ENCODE data around the gene PHF20.

The PHF20 gene

GRCh38 chr20:35972462-35972861, 200.6 kb downstream of the PHF20 start:
- no peak overlapping the region for H3K4me3 ChIP-seq (replicated peaks in 1 of 2; ENCODE audit: low read depth in 2 of 2, low read length in 2 of 2)
- no peak for TF ChIP-seq CTCF (IDR thresholded peaks at IDR 0.05; ENCODE audit: low read depth, low read length)
- no peak for DNase-seq (ENCODE audit: low read depth in 2 of 2)

GRCh38 chr20:35974256-35974655, 202.4 kb downstream of the PHF20 start:
- DNase-seq (ENCODE audit: low read depth in 2 of 2), result no peak
- TF ChIP-seq CTCF (IDR thresholded peaks at IDR 0.05; ENCODE audit: low read depth, low read length), result no peak
- H3K4me3 ChIP-seq (replicated peaks in 1 of 2; ENCODE audit: low read depth in 2 of 2, low read length in 2 of 2), result no peak overlapping the region

- H3K4me3 ChIP-seq (replicated peaks in 1 of 2; ENCODE audit: low read depth in 2 of 2, low read length in 2 of 2), result no peak overlapping the region
- DNase-seq (ENCODE audit: low read depth in 2 of 2), result no peak
- TF ChIP-seq CTCF (IDR thresholded peaks at IDR 0.05; ENCODE audit: low read depth, low read length), result no peak
Observed at GRCh38 chr20:35975576-35976373, 204.0 kb downstream of the PHF20 start.

- H3K4me3 ChIP-seq (replicated peaks in 1 of 2; ENCODE audit: low read depth in 2 of 2, low read length in 2 of 2), result no peak overlapping the region
- DNase-seq (ENCODE audit: low read depth in 2 of 2), result peak; percentile 46 to 77
- no peak for TF ChIP-seq CTCF (IDR thresholded peaks at IDR 0.05; ENCODE audit: low read depth, low read length)
Observed at GRCh38 chr20:35978041-35978513, 206.3 kb downstream of the PHF20 start.

GRCh38 chr20:35979544-35979943, 207.7 kb downstream of the PHF20 start:
- peak in 1 of 2 donors; percentile 50 for DNase-seq (ENCODE audit: low read depth in 2 of 2)
- no peak for TF ChIP-seq CTCF (IDR thresholded peaks at IDR 0.05; ENCODE audit: low read depth, low read length)
- no peak overlapping the region for H3K4me3 ChIP-seq (replicated peaks in 1 of 2; ENCODE audit: low read depth in 2 of 2, low read length in 2 of 2)

GRCh38 chr20:35981969-35982368, 210.2 kb downstream of the PHF20 start:
- H3K4me3 ChIP-seq (replicated peaks in 1 of 2; ENCODE audit: low read depth in 2 of 2, low read length in 2 of 2), result no peak overlapping the region
- no peak for TF ChIP-seq CTCF (IDR thresholded peaks at IDR 0.05; ENCODE audit: low read depth, low read length)

More at GRCh38 chr20:35981969-35982368, 210.2 kb downstream of the PHF20 start:
- no peak for DNase-seq (ENCODE audit: low read depth in 2 of 2)
